ENCODE results near the gene GLI1.

DNA sequence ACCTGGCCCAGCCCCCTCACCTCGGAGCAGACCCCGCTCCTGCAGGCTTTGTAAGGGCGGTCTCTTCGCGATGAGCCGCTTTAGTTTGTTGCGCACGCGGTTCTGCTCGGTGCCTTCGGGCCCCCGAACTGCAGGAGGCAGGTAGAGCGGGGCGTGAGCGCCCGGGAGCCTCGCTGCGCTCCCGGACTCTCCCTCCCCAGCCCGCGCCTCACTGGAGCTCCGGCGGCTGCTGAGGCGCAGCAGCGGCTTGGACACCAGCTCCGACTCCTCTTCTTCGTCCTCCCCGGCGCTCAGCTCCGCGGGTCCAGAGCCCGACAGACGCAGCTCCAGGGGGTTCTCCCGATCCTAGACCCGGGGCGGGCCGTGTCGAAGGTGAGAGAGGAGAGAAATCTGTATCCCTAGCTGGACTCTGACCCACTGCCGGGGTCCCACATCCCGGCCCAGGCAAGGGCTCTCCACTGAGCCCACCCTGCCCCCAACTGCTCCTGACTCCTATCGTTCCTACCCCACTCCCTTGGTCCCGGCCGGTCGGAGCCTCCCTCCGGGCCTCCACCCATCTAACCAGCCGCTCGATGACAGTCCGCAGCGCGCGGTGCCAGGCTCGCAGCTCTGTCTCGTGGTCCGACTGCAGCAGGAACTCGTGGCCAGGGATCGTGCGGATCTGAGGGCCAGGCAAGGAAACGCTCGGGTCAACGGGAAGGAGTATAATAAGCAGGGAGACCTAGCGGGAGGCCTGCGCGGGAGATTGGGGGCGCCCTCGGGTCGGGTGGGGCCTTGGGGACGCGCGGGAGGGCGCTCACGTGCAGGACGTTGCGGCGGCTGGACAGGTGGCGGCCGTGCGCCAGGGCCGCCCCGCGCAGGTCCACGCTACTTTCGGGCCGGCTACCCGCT, 15.9 kb downstream of the GLI1 start:
- TF ChIP-seq GABPA (IDR thresholded peaks at IDR 0.05; ENCODE audit: low read depth) (no peak), POLR2AphosphoS5 (IDR thresholded peaks at IDR 0.05; ENCODE audit: low read depth) (no peak)
- TF ChIP-seq, protein P1, sequence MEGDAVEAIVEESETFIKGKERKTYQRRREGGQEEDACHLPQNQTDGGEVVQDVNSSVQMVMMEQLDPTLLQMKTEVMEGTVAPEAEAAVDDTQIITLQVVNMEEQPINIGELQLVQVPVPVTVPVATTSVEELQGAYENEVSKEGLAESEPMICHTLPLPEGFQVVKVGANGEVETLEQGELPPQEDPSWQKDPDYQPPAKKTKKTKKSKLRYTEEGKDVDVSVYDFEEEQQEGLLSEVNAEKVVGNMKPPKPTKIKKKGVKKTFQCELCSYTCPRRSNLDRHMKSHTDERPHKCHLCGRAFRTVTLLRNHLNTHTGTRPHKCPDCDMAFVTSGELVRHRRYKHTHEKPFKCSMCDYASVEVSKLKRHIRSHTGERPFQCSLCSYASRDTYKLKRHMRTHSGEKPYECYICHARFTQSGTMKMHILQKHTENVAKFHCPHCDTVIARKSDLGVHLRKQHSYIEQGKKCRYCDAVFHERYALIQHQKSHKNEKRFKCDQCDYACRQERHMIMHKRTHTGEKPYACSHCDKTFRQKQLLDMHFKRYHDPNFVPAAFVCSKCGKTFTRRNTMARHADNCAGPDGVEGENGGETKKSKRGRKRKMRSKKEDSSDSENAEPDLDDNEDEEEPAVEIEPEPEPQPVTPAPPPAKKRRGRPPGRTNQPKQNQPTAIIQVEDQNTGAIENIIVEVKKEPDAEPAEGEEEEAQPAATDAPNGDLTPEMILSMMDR (IDR thresholded peaks at IDR 0.05; ENCODE audit: insufficient read depth, low read length) = no peak
- TF ChIP-seq, protein P2, sequence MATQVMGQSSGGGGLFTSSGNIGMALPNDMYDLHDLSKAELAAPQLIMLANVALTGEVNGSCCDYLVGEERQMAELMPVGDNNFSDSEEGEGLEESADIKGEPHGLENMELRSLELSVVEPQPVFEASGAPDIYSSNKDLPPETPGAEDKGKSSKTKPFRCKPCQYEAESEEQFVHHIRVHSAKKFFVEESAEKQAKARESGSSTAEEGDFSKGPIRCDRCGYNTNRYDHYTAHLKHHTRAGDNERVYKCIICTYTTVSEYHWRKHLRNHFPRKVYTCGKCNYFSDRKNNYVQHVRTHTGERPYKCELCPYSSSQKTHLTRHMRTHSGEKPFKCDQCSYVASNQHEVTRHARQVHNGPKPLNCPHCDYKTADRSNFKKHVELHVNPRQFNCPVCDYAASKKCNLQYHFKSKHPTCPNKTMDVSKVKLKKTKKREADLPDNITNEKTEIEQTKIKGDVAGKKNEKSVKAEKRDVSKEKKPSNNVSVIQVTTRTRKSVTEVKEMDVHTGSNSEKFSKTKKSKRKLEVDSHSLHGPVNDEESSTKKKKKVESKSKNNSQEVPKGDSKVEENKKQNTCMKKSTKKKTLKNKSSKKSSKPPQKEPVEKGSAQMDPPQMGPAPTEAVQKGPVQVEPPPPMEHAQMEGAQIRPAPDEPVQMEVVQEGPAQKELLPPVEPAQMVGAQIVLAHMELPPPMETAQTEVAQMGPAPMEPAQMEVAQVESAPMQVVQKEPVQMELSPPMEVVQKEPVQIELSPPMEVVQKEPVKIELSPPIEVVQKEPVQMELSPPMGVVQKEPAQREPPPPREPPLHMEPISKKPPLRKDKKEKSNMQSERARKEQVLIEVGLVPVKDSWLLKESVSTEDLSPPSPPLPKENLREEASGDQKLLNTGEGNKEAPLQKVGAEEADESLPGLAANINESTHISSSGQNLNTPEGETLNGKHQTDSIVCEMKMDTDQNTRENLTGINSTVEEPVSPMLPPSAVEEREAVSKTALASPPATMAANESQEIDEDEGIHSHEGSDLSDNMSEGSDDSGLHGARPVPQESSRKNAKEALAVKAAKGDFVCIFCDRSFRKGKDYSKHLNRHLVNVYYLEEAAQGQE (IDR thresholded peaks at IDR 0.05; ENCODE audit: insufficient replicate concordance, low read depth) = no peak
